Measurements from ENCODE around the gene DCLK3.

Gene DCLK3

GRCh38 chr3:36769926-36770325, 5.6 kb upstream of the DCLK3 start:
- Histone ChIP-seq H3K27me3 (replicated peaks; ENCODE audit: insufficient read depth, low read length) (no peaks in the 10 kb centered on the region), H3K27ac (ENCODE audit: low read length) (no peak overlapping the region)

DNA sequence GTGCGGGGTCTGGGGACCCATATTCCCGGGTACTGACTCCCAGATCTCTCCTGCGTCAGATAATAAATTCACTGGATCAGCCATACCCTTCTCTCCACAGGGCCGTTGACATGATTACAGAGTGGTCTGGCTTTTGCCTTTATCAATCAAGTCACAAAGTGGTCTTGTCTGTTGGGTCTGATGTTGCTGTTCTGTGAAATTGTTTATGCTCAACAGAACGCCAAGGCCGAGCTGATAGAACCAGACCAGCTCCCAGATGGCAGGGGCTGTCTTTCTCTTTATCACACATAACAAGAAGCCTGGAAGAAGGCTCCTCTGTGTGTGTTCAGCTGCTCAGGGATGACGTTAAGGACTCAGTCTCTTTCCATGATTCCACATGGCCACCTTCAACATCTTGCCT, 751 bp upstream of the DCLK3 start:
- no peak overlapping the region for H2AFZ ChIP-seq (ENCODE audit: low read length)
- no peak overlapping the region for H3K9ac ChIP-seq (ENCODE audit: low read length)
- no peaks in the 10 kb centered on the region for H3F3A ChIP-seq (ENCODE audit: insufficient read depth, low read length)
- no peaks in the 10 kb centered on the region for H3K27me3 ChIP-seq (replicated peaks; ENCODE audit: insufficient read depth, low read length)
- no peaks in the 10 kb centered on the region for H4K20me1 ChIP-seq (ENCODE audit: insufficient read depth, low read length)
- no peak for DNase-seq
- no peaks in the 10 kb centered on the region for H3K4me1 ChIP-seq (ENCODE audit: low read length)
- H3K27ac ChIP-seq (ENCODE audit: low read length): no peak overlapping the region
- no peaks in the 10 kb centered on the region for H3K79me2 ChIP-seq (ENCODE audit: low read length)
- no peaks in the 10 kb centered on the region for H3K9me2 ChIP-seq (replicated peaks; ENCODE audit: insufficient read depth, low read length)
- no peak overlapping the region for H3K4me2 ChIP-seq (ENCODE audit: low read depth, low read length)
- H3K4me3 ChIP-seq (ENCODE audit: low read length): no peak overlapping the region
- H3K9me3 ChIP-seq (replicated peaks; ENCODE audit: insufficient read depth, low read length): no peaks in the 10 kb centered on the region
- H3K36me3 ChIP-seq (replicated peaks; ENCODE audit: insufficient read depth, low read length): no peaks in the 10 kb centered on the region
- no peak for TF ChIP-seq EZH2phosphoT487 (IDR thresholded peaks at IDR 0.05; ENCODE audit: low read length)
- no peak for TF ChIP-seq CTCF (IDR thresholded peaks at IDR 0.05; ENCODE audit: low read length)
- TF ChIP-seq EZH2 (optimal IDR thresholded peaks at IDR 0.05; ENCODE audit: low read depth, low read length): no peak

More at GRCh38 chr3:36769926-36770325, 5.6 kb upstream of the DCLK3 start:
- no peaks in the 10 kb centered on the region for H3F3A ChIP-seq (ENCODE audit: insufficient read depth, low read length)
- DNase-seq: no peak
- H3K4me1 ChIP-seq (ENCODE audit: low read length): no peaks in the 10 kb centered on the region
- H3K9me2 ChIP-seq (replicated peaks; ENCODE audit: insufficient read depth, low read length): no peaks in the 10 kb centered on the region
- H3K9me3 ChIP-seq (replicated peaks; ENCODE audit: insufficient read depth, low read length): no peaks in the 10 kb centered on the region
- no peak for TF ChIP-seq EZH2phosphoT487 (IDR thresholded peaks at IDR 0.05; ENCODE audit: low read length)
- TF ChIP-seq EZH2 (optimal IDR thresholded peaks at IDR 0.05; ENCODE audit: low read depth, low read length): no peak
- no peak for TF ChIP-seq CTCF (IDR thresholded peaks at IDR 0.05; ENCODE audit: low read length)
- H3K9ac ChIP-seq (ENCODE audit: low read length): no peak overlapping the region
- H3K79me2 ChIP-seq (ENCODE audit: low read length): no peaks in the 10 kb centered on the region
- H2AFZ ChIP-seq (ENCODE audit: low read length): no peak overlapping the region
- H3K4me3 ChIP-seq (ENCODE audit: low read length): no peak overlapping the region
- H4K20me1 ChIP-seq (ENCODE audit: insufficient read depth, low read length): no peaks in the 10 kb centered on the region
- H3K36me3 ChIP-seq (replicated peaks; ENCODE audit: insufficient read depth, low read length): no peaks in the 10 kb centered on the region
- no peak overlapping the region for H3K4me2 ChIP-seq (ENCODE audit: low read depth, low read length)

GRCh38 chr3:36764704-36765038, 318 bp upstream of the DCLK3 start:
- Histone ChIP-seq H3K4me2 (ENCODE audit: low read depth, low read length) (no peak overlapping the region), H3K4me3 (ENCODE audit: low read length) (no peak overlapping the region), H3K4me1 (ENCODE audit: low read length) (no peaks in the 10 kb centered on the region), H3K9me2 (replicated peaks; ENCODE audit: insufficient read depth, low read length) (no peaks in the 10 kb centered on the region), H3K36me3 (replicated peaks; ENCODE audit: insufficient read depth, low read length) (no peaks in the 10 kb centered on the region), H3K9me3 (replicated peaks; ENCODE audit: insufficient read depth, low read length) (no peaks in the 10 kb centered on the region), H4K20me1 (ENCODE audit: insufficient read depth, low read length) (no peaks in the 10 kb centered on the region), H2AFZ (ENCODE audit: low read length) (no peak overlapping the region), H3K9ac (ENCODE audit: low read length) (no peak overlapping the region), H3K27me3 (replicated peaks; ENCODE audit: insufficient read depth, low read length) (no peaks in the 10 kb centered on the region), H3K79me2 (ENCODE audit: low read length) (no peaks in the 10 kb centered on the region), H3F3A (ENCODE audit: insufficient read depth, low read length) (no peaks in the 10 kb centered on the region), H3K27ac (ENCODE audit: low read length) (no peak overlapping the region)
- TF ChIP-seq EZH2 (optimal IDR thresholded peaks at IDR 0.05; ENCODE audit: low read depth, low read length): no peak
- TF ChIP-seq CTCF (IDR thresholded peaks at IDR 0.05; ENCODE audit: low read length): no peak
- no peak for TF ChIP-seq EZH2phosphoT487 (IDR thresholded peaks at IDR 0.05; ENCODE audit: low read length)
- no peak for DNase-seq

Data from MM.1S (cell line).